H9 (cell line): ENCODE results near the gene EDEM2. TPM values are rescaled to one million over a fixed set of nuclear protein-coding genes. Genes with fewer than 3 reads are reported as not detected.

Experiments
- DNase-seq: peaks from one replicate; pipeline ENCODE4 v3.0.0-alpha.2; 2017
- H2AFZ ChIP-seq: one replicate; pipeline ENCODE4 v1.6.1; 2013; ENCODE audit warnings: mild to moderate bottlenecking, low read length, control low read depth, moderate library complexity
- H2AK5ac ChIP-seq: 2 replicates; pipeline ENCODE4 v1.6.1; 2013; ENCODE audit warnings: low read length, control low read depth, mixed read lengths; ENCODE audit not compliant: insufficient read length
- H2BK120ac ChIP-seq: one replicate; pipeline ENCODE4 v1.6.1; 2013; ENCODE audit warnings: low read depth, mild to moderate bottlenecking, low read length, control low read depth, inconsistent platforms; ENCODE audit not compliant: poor library complexity, severe bottlenecking
- H2BK12ac ChIP-seq: 2 replicates; pipeline ENCODE4 v1.6.1; 2013; ENCODE audit warnings: low read length, control low read depth, mixed read lengths, low read depth; ENCODE audit not compliant: insufficient read length
- H2BK15ac ChIP-seq: 2 replicates; pipeline ENCODE4 v1.6.1; 2013; ENCODE audit warnings: low read depth, low read length, control low read depth
- H2BK20ac ChIP-seq: one replicate; pipeline ENCODE4 v1.6.1; 2013; ENCODE audit warnings: low read depth, mild to moderate bottlenecking, low read length, control low read depth, inconsistent platforms; ENCODE audit not compliant: poor library complexity, severe bottlenecking
- H2BK5ac ChIP-seq: 2 replicates; pipeline ENCODE4 v1.6.1; 2013; ENCODE audit warnings: low read length, control low read depth, mixed read lengths; ENCODE audit not compliant: insufficient read length
- H3K14ac ChIP-seq: 2 replicates; pipeline ENCODE4 v1.6.1; 2013; ENCODE audit warnings: low read length, control low read depth; ENCODE audit not compliant: insufficient read depth
- H3K18ac ChIP-seq: 2 replicates; pipeline ENCODE4 v1.6.1; 2013; ENCODE audit warnings: low read depth, mild to moderate bottlenecking, mixed read lengths, low read length, control low read depth; ENCODE audit not compliant: insufficient read length
- H3K23ac ChIP-seq: 2 replicates; pipeline ENCODE4 v1.6.1; 2013; ENCODE audit warnings: low read length, control low read depth, mixed read lengths, low read depth; ENCODE audit not compliant: insufficient read length
- H3K23me2 ChIP-seq: 2 replicates; pipeline ENCODE4 v1.6.1; 2013; ENCODE audit warnings: low read depth, mild to moderate bottlenecking, mixed read lengths, low read length, control low read depth; ENCODE audit not compliant: insufficient read length, poor library complexity, severe bottlenecking
- H3K27ac ChIP-seq: 2 replicates; pipeline ENCODE4 v1.5.1; 2013; ENCODE audit warnings: low read length, control low read depth, mixed read lengths, low read depth; ENCODE audit not compliant: insufficient read length
- H3K27me3 ChIP-seq: 2 replicates; pipeline ENCODE4 v1.6.1; 2013; ENCODE audit warnings: low read length, control low read depth, inconsistent platforms; ENCODE audit not compliant: insufficient read depth
- H3K4ac ChIP-seq: 2 replicates; pipeline ENCODE4 v1.6.1; 2013; ENCODE audit warnings: low read depth, mild to moderate bottlenecking, control low read depth, inconsistent platforms, low read length, moderate library complexity
- H3K4me1 ChIP-seq: 2 replicates; pipeline ENCODE4 v1.6.1; 2013; ENCODE audit warnings: low read length, control low read depth, inconsistent platforms; ENCODE audit not compliant: insufficient read depth
- H3K4me2 ChIP-seq: 2 replicates; pipeline ENCODE4 v1.6.1; 2013; ENCODE audit warnings: low read length, control low read depth, mixed read lengths; ENCODE audit not compliant: insufficient read length, insufficient read depth
- H3K56ac ChIP-seq: 2 replicates; pipeline ENCODE4 v1.6.1; 2013; ENCODE audit warnings: low read depth, mild to moderate bottlenecking, mixed read lengths, low read length, control low read depth; ENCODE audit not compliant: insufficient read length
- H3K79me1 ChIP-seq: 2 replicates; pipeline ENCODE4 v1.6.1; 2013; ENCODE audit warnings: low read depth, mild to moderate bottlenecking, moderate library complexity, low read length, control low read depth, inconsistent platforms; ENCODE audit not compliant: insufficient read depth, poor library complexity, severe bottlenecking
- H3K79me2 ChIP-seq: 2 replicates; pipeline ENCODE4 v1.6.1; 2013; ENCODE audit warnings: low read length, control low read depth, inconsistent platforms; ENCODE audit not compliant: insufficient read depth
- H3K9ac ChIP-seq: 2 replicates; pipeline ENCODE4 v1.6.1; 2013; ENCODE audit warnings: low read length, control low read depth, mixed read lengths; ENCODE audit not compliant: insufficient read length; ENCODE audit errors: extremely low read depth
- H3K9me3 ChIP-seq: one replicate; pipeline ENCODE4 v1.6.1; 2013; ENCODE audit warnings: low read depth, low read length, inconsistent platforms; ENCODE audit not compliant: control insufficient read depth
- H3T11ph ChIP-seq: one replicate; pipeline ENCODE4 v1.6.1; 2013; ENCODE audit warnings: mild to moderate bottlenecking, low read length, control low read depth, inconsistent platforms
- H4K20me1 ChIP-seq: one replicate; pipeline ENCODE4 v1.6.1; 2013; ENCODE audit not compliant: control insufficient read depth, insufficient read length, insufficient read depth
- H4K5ac ChIP-seq: 2 replicates; pipeline ENCODE4 v1.6.1; 2013; ENCODE audit warnings: low read depth, mild to moderate bottlenecking, mixed read lengths, low read length, control low read depth; ENCODE audit not compliant: insufficient read length
- H4K8ac ChIP-seq: replicated peaks from 2 replicates; pipeline ENCODE4 v1.6.1; 2013; ENCODE audit warnings: low read length, control low read depth, mixed read lengths, low read depth; ENCODE audit not compliant: insufficient read length
- H4K91ac ChIP-seq: 2 replicates; pipeline ENCODE4 v1.6.1; 2013; ENCODE audit warnings: low read depth, mild to moderate bottlenecking, moderate library complexity, mixed read lengths, low read length, control low read depth; ENCODE audit not compliant: insufficient read length
- H3K27ac Mint-ChIP-seq, 3 experiments: 2 replicates in 2 of 3; 3 replicates in 1 of 3; pipeline ENCODE4 v1.8.0; 2020 to 2021; ENCODE audit warnings: mixed read lengths in 3 of 3, mild to moderate bottlenecking in 1 of 3, moderate library complexity in 1 of 3
- H3K27me3 Mint-ChIP-seq: 2 replicates; pipeline ENCODE4 v1.8.0; 2021; ENCODE audit warnings: low read depth, mild to moderate bottlenecking, moderate library complexity, mixed read lengths
- H3K36me3 Mint-ChIP-seq, 3 experiments: 2 replicates in 2 of 3; 3 replicates in 1 of 3; pipeline ENCODE4 v1.8.0; 2020 to 2021; ENCODE audit warnings: low read depth in 3 of 3, mixed read lengths in 3 of 3; ENCODE audit not compliant: insufficient read depth in 1 of 3
- H3K4me1 Mint-ChIP-seq, 2 experiments: 2 replicates each; pipeline ENCODE4 v1.8.0; 2020; ENCODE audit warnings: mixed read lengths in 2 of 2
- H3K4me3 Mint-ChIP-seq, 2 experiments: 2 replicates in 1 of 2; 3 replicates in 1 of 2; pipeline ENCODE4 v1.8.0; 2020 to 2021; ENCODE audit warnings: mild to moderate bottlenecking in 2 of 2, mixed read lengths in 2 of 2, moderate library complexity in 1 of 2
- H3K9me3 Mint-ChIP-seq, 2 experiments: 2 replicates in 1 of 2; 3 replicates in 1 of 2; pipeline ENCODE4 v1.8.0; 2020; ENCODE audit warnings: mild to moderate bottlenecking in 2 of 2, mixed read lengths in 2 of 2, moderate library complexity in 1 of 2
- CTCF ChIP-seq: fragments of 200-600 bp; sonication (generic); conservative IDR thresholded peaks from 3 replicates; pipeline ENCODE4 v1.8.0; 2021; ENCODE audit warnings: antibody characterized with exemption, mild to moderate bottlenecking
- WGBS: extraction: QIAGEN DNeasy Blood & Tissue Kit; methylation state at CpG from one replicate; pipeline ENCODE4 v1.1.7; 2013; ENCODE audit warnings: missing lambda C conversion rate, low lambda C conversion rate, mixed read lengths; ENCODE audit not compliant: insufficient read length; ENCODE audit errors: extremely low coverage; 5-methylcytosine and 5-hydroxymethylcytosine counted together
- total RNA-seq: library from RNA; stranded (reverse); gene quantifications from 2 replicates; pipeline ENCODE4 v1.2.1, GENCODE V29; 2021

Gene EDEM2
- total RNA-seq, 1 experiment from 2014 or later = 27.8 TPM

- Histone ChIP-seq H3K4me1 (no peaks in the 10 kb centered on the region; the same call in 1 of the 2 replicates), H3K79me2 (peaks cover 19% of the 10 kb centered on the region; the same call in 1 of the 2 replicates), H3K79me1 (no peaks in the 10 kb centered on the region), H3K56ac (no peak overlapping the region), H3T11ph (no peak overlapping the region), H2AFZ (no peak overlapping the region), H3K27ac (no peak overlapping the region), H3K9me3 (no peaks in the 10 kb centered on the region), H2BK120ac (no peak overlapping the region), H3K4ac (no peak overlapping the region), H4K8ac (no peak overlapping the region), H3K27me3 (no peaks in the 10 kb centered on the region), H2BK12ac (no peak overlapping the region), H4K20me1 (no peaks in the 10 kb centered on the region), H2AK5ac (no peak overlapping the region), H4K5ac (no peak overlapping the region), H3K23me2 (peaks cover 13% of the 10 kb centered on the region), H2BK5ac (no peak overlapping the region), H3K9ac (no peak overlapping the region), H2BK15ac (no peak overlapping the region), H3K18ac (no peak overlapping the region), H2BK20ac (no peak overlapping the region), H3K14ac (no peak overlapping the region), H3K4me2 (no peak overlapping the region), H3K23ac (no peak overlapping the region), H4K91ac (no peak overlapping the region)
- H3K27ac Mint-ChIP-seq = peak overlapping the region in 1 of 3 experiments; percentile 76; a peak in 1 of 7 replicates
- TF ChIP-seq CTCF = no peak
- no peaks in the 10 kb centered on the region for H3K9me3 Mint-ChIP-seq
- H3K27me3 Mint-ChIP-seq = peaks cover 7% of the 10 kb centered on the region; the same call in 1 of the 2 replicates
- DNase-seq = no peak
- no peak overlapping the region for H3K4me3 Mint-ChIP-seq
- H3K4me1 Mint-ChIP-seq = peaks cover 23 to 30% of the 10 kb centered on the region in 2 experiments
- peaks cover 7 to 18% (median 13%) of the 10 kb centered on the region in 3 experiments; a peak in 6 of 7 replicates for H3K36me3 Mint-ChIP-seq
- WGBS = no CpG with 5 or more reads among the region's 2 CpGs
Measured at GRCh38 chr20:35088231-35089145, 58.6 kb downstream of the EDEM2 start.
